SHP77 (cell line): ENCODE measurements around the gene SYNGAP1.

Experiments
- DNase-seq, 2 experiments: peaks; one replicate each; lab custom pipeline; 2025; lab: John Stamatoyannopoulos, UW

The SYNGAP1 gene

GRCh38 chr6:33404884-33405283 lies 15.0 kb upstream of the SYNGAP1 start:
- DNase-seq = no peak

- DNase-seq = no peak
These were observed 14.4 kb upstream of the SYNGAP1 start for GRCh38 chr6:33405386-33405940.

- DNase-seq = no peak
These were observed 13.7 kb upstream of the SYNGAP1 start for GRCh38 chr6:33406126-33406525.

- no peak for DNase-seq
These were observed 12.6 kb upstream of the SYNGAP1 start for GRCh38 chr6:33407132-33407718.

GRCh38 chr6:33410050-33410710 lies 9.7 kb upstream of the SYNGAP1 start:
- peak; percentile 94 to 96 for DNase-seq

GRCh38 chr6:33410711-33411631 lies 8.9 kb upstream of the SYNGAP1 start, which contains the start of gene PHF1:
PHF1 (plus strand) TSS chr6:33411014; CDS start chr6:33412264, 1,250 bp downstream.
- peak; percentile 74 to 79 for DNase-seq

GRCh38 chr6:33411632-33412005 lies 8.2 kb upstream of the SYNGAP1 start:
- no peak for DNase-seq

GRCh38 chr6:33412140-33413009 lies 7.5 kb upstream of the SYNGAP1 start:
- DNase-seq = no peak

GRCh38 chr6:33413241-33414120 lies 6.4 kb upstream of the SYNGAP1 start:
- DNase-seq = no peak

- no peak for DNase-seq
These were observed 5.1 kb upstream of the SYNGAP1 start for GRCh38 chr6:33414592-33415271.

GRCh38 chr6:33415831-33416230 lies 4.0 kb upstream of the SYNGAP1 start:
- DNase-seq = no peak

- DNase-seq = no peak
These were observed 3.3 kb upstream of the SYNGAP1 start for GRCh38 chr6:33416386-33417127.

GRCh38 chr6:33417128-33417902 lies 2.5 kb upstream of the SYNGAP1 start:
- no peak for DNase-seq

GRCh38 chr6:33417903-33418689 lies 1.8 kb upstream of the SYNGAP1 start, which contains the start of gene CUTA:
CUTA (minus strand) TSS chr6:33418107; CDS start chr6:33418000, 107 bp downstream.
- DNase-seq = peak; percentile 99

- peak in 1 of 2 experiments; percentile 15 for DNase-seq
These were observed 1.1 kb upstream of the SYNGAP1 start for GRCh38 chr6:33418690-33419291.

GRCh38 chr6:33420491-33421343 lies 852 bp downstream of the SYNGAP1 start:
- DNase-seq = no peak
